PFSK-1 (cell line): Measurements from ENCODE around the gene TNFAIP2.

Experiments used
- FOXP2 ChIP-seq: optimal IDR thresholded peaks from 2 replicates; pipeline ENCODE3; 2011; ENCODE audit warnings: borderline replicate concordance, control low read depth, inconsistent platforms; ENCODE audit not compliant: insufficient read depth; ENCODE audit errors: extremely low read length, extremely low read depth
- POLR2AphosphoS5 ChIP-seq: IDR thresholded peaks from 2 replicates; pipeline ENCODE4 v1.6.1; 2012; ENCODE audit warnings: low read depth, mild to moderate bottlenecking, control low read depth, low read length, moderate library complexity
- SIN3A ChIP-seq: IDR thresholded peaks from 2 replicates; pipeline ENCODE4 v1.6.1; 2012; ENCODE audit warnings: mild to moderate bottlenecking, low read length, moderate library complexity, borderline replicate concordance; ENCODE audit not compliant: insufficient read depth
- TAF1 ChIP-seq: IDR thresholded peaks from 2 replicates; pipeline ENCODE4 v1.6.1; 2012; ENCODE audit warnings: low read length, control low read depth, borderline replicate concordance; ENCODE audit not compliant: insufficient read depth
- TF ChIP-seq, protein P1 (sequence below), 2 experiments: IDR thresholded peaks; 2 replicates each; pipeline versions ENCODE4 v1.6.1 to v1.8.0; 2011 to 2012; ENCODE audit warnings: low read depth in 2 of 2, low read length in 2 of 2, control low read depth in 1 of 2, inconsistent platforms in 1 of 2, mild to moderate bottlenecking in 1 of 2, moderate library complexity in 1 of 2; ENCODE audit not compliant: insufficient read depth in 1 of 2

Gene TNFAIP2

DNA sequence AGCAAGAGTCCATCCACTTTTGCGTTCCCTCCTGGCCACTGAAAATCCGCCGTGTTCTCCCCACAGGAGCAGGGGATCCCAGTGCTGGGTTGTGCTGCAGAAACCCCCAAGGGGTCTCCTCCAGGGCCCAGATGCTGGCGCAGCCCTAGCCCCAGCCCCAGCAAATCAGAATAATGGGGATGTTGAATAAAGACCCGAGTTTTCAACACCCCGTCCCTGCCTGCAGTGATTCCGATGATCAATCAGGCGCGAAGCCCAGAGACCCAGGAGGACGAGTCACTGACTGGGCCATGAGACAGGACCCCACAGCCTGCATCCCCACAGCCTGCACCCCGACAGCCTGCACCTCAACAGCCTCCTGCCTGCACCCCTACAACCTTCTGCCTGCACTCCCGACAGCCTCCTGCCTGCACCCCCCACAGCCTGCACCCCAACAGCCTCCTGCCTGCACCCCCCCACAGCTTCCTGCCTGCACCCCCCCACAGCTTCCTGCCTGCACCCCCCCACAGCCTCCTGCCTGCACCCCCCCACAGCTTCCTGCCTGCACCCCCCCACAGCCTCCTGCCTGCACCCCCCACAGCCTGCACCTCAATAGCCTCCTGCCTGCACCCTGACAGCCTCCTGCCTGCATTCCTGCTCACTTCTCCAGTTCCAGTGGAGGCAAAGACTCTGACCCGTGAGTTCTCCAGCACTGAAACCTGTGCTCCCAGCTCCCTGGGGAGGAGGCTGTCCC is 37.2 kb downstream of the TNFAIP2 start:
- TF ChIP-seq, protein P1, sequence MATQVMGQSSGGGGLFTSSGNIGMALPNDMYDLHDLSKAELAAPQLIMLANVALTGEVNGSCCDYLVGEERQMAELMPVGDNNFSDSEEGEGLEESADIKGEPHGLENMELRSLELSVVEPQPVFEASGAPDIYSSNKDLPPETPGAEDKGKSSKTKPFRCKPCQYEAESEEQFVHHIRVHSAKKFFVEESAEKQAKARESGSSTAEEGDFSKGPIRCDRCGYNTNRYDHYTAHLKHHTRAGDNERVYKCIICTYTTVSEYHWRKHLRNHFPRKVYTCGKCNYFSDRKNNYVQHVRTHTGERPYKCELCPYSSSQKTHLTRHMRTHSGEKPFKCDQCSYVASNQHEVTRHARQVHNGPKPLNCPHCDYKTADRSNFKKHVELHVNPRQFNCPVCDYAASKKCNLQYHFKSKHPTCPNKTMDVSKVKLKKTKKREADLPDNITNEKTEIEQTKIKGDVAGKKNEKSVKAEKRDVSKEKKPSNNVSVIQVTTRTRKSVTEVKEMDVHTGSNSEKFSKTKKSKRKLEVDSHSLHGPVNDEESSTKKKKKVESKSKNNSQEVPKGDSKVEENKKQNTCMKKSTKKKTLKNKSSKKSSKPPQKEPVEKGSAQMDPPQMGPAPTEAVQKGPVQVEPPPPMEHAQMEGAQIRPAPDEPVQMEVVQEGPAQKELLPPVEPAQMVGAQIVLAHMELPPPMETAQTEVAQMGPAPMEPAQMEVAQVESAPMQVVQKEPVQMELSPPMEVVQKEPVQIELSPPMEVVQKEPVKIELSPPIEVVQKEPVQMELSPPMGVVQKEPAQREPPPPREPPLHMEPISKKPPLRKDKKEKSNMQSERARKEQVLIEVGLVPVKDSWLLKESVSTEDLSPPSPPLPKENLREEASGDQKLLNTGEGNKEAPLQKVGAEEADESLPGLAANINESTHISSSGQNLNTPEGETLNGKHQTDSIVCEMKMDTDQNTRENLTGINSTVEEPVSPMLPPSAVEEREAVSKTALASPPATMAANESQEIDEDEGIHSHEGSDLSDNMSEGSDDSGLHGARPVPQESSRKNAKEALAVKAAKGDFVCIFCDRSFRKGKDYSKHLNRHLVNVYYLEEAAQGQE (IDR thresholded peaks at IDR 0.05; ENCODE audit: insufficient read depth in 1 of 2, low read depth in 2 of 2, low read length in 2 of 2) = no peak
- no peak for TF ChIP-seq FOXP2
- TF ChIP-seq SIN3A = no peak
- TF ChIP-seq POLR2AphosphoS5 = no peak
- TF ChIP-seq TAF1 = no peak

DNA sequence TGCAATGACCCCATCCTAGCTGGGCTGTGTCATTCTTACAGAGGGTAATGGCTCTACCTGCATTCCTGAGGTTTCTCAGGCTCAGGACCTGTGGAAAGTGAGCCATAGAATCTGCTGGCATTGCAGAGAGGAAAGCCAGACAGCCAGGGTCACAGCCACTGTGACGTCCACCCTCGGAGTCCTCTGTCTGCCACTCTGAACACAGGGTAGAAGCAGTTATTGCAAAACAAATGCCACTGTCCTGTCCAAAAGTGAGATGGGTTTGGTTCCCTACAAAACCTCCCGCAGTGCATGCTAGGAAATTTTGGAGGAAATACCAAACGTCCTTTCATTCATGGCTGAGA is 37.8 kb downstream of the TNFAIP2 start:
- TF ChIP-seq, protein P1 (IDR thresholded peaks at IDR 0.05; ENCODE audit: insufficient read depth in 1 of 2, low read depth in 2 of 2, low read length in 2 of 2) = no peak
- TF ChIP-seq SIN3A (no peak), FOXP2 (no peak), POLR2AphosphoS5 (no peak), TAF1 (no peak)

- TF ChIP-seq SIN3A (no peak), POLR2AphosphoS5 (no peak), FOXP2 (no peak), TAF1 (no peak)
- TF ChIP-seq, protein P1 (IDR thresholded peaks at IDR 0.05; ENCODE audit: insufficient read depth in 1 of 2, low read depth in 2 of 2, low read length in 2 of 2) = no peak
Observed at GRCh38 chr14:103163199-103163598, 39.9 kb downstream of the TNFAIP2 start.

- TF ChIP-seq FOXP2 (no peak), SIN3A (no peak)
- TF ChIP-seq, protein P1 (IDR thresholded peaks at IDR 0.05; ENCODE audit: insufficient read depth in 1 of 2, low read depth in 2 of 2, low read length in 2 of 2) = no peak
Observed at GRCh38 chr14:103164006-103164405, 40.7 kb downstream of the TNFAIP2 start.

DNA sequence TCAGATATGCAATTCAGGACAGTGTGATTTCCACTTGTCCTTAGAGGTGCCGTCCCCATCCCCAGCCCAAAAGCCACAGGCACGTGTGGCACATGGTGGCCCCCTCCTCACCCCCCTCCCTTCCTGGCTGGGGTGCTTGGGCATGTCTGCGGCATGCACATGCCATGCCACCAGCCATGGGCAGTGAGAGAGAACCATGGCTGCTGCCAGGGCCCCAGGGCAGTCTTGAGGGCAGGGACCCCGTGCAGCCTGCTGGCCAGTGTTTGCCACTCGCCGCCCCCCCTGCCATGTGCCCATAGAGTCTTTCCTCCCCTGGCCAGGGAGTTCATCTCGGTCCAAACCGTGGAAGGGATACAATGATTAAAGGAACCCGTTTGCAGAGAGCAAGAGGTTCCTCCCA is 41.5 kb downstream of the TNFAIP2 start:
- TF ChIP-seq, protein P1 (IDR thresholded peaks at IDR 0.05; ENCODE audit: insufficient read depth in 1 of 2, low read depth in 2 of 2, low read length in 2 of 2) = no peak
- TF ChIP-seq TAF1 = no peak
